SK-N-SH treated with all-trans-retinoic acid at 6 μM for 48 hours (cell line): ENCODE data around the gene SPDYE3.
"Not testable (repeated sequence)": the region's sequence is repeated elsewhere in the genome, so short reads cannot be mapped to it uniquely, and the experiment has no call there.

Experiments
- ATAC-seq: fragments of 200-7000 bp; cut with Tn5 transposase; 3 replicates; pipeline ENCODE4 v1.9.1; 2020; ENCODE audit warnings: mild to moderate bottlenecking, moderate library complexity
- CREB5 ChIP-seq: fragments of 250-450 bp; sonication (Bioruptor Pico); IDR thresholded peaks from 2 replicates; pipeline ENCODE4 v1.5.1; 2020; ENCODE audit warnings: low read depth, mild to moderate bottlenecking, moderate library complexity
- CSDC2 ChIP-seq: fragments of 250-450 bp; sonication (Bioruptor Pico); IDR thresholded peaks from 2 replicates; pipeline ENCODE4 v1.5.0; 2020; ENCODE audit warnings: mild to moderate bottlenecking, moderate library complexity
- CSRNP3 ChIP-seq: fragments of 250-450 bp; sonication (Bioruptor Pico); IDR thresholded peaks from 2 replicates; pipeline ENCODE4 v1.5.1; 2021; ENCODE audit warnings: mild to moderate bottlenecking, moderate library complexity
- ESRRG ChIP-seq: fragments of 250-450 bp; sonication (Bioruptor Pico); IDR thresholded peaks from 2 replicates; pipeline ENCODE4 v1.6.1; 2021; ENCODE audit warnings: mild to moderate bottlenecking
- GLIS3 ChIP-seq: fragments of 250-450 bp; sonication (Bioruptor Pico); IDR thresholded peaks from 2 replicates; pipeline ENCODE4 v1.5.0; 2020; ENCODE audit warnings: mild to moderate bottlenecking, moderate library complexity
- ISL1 ChIP-seq: fragments of 250-450 bp; sonication (Bioruptor Pico); IDR thresholded peaks from 2 replicates; pipeline ENCODE4 v2.1.2; 2022; ENCODE audit warnings: mild to moderate bottlenecking, moderate library complexity
- OSR1 ChIP-seq: fragments of 250-450 bp; sonication (Bioruptor Pico); IDR thresholded peaks from 2 replicates; pipeline ENCODE4 v1.8.0; 2022; ENCODE audit warnings: moderate library complexity, mild to moderate bottlenecking, inconsistent platforms
- PATZ1 ChIP-seq: fragments of 250-450 bp; sonication (Bioruptor Pico); IDR thresholded peaks from 2 replicates; pipeline ENCODE4 v1.8.0; 2020; ENCODE audit warnings: mild to moderate bottlenecking, moderate library complexity, borderline replicate concordance
- PPARA ChIP-seq: fragments of 250-450 bp; sonication (Bioruptor Pico); IDR thresholded peaks from 2 replicates; pipeline ENCODE4 v1.5.0; 2020; ENCODE audit warnings: mild to moderate bottlenecking, borderline replicate concordance
- RARB ChIP-seq: fragments of 250-450 bp; sonication (Bioruptor Pico); IDR thresholded peaks from 2 replicates; pipeline ENCODE4 v1.8.0; 2021; ENCODE audit warnings: mild to moderate bottlenecking, moderate library complexity
- SNAI2 ChIP-seq: fragments of 250-450 bp; sonication (Bioruptor Pico); IDR thresholded peaks from 2 replicates; pipeline ENCODE4 v1.5.0; 2020; ENCODE audit warnings: mild to moderate bottlenecking, moderate library complexity
- TCF4 ChIP-seq: fragments of 250-450 bp; sonication (Bioruptor Pico); IDR thresholded peaks from 2 replicates; pipeline ENCODE4 v1.8.0; 2021; ENCODE audit warnings: mild to moderate bottlenecking, moderate library complexity, borderline replicate concordance
- TOX ChIP-seq: fragments of 250-450 bp; sonication (Bioruptor Pico); IDR thresholded peaks from 2 replicates; pipeline ENCODE4 v1.8.0; 2021; ENCODE audit warnings: mild to moderate bottlenecking, moderate library complexity, borderline replicate concordance
- TSHZ2 ChIP-seq: fragments of 250-450 bp; sonication (Bioruptor Pico); IDR thresholded peaks from 2 replicates; pipeline ENCODE4 v1.5.0; 2020; ENCODE audit warnings: mild to moderate bottlenecking, moderate library complexity
- ZC3H10 ChIP-seq: fragments of 250-450 bp; sonication (Bioruptor Pico); IDR thresholded peaks from 2 replicates; pipeline ENCODE4 v1.5.1; 2021; ENCODE audit warnings: mild to moderate bottlenecking, moderate library complexity
- ZFP3 ChIP-seq: fragments of 250-450 bp; sonication (Bioruptor Pico); IDR thresholded peaks from 2 replicates; pipeline ENCODE4 v1.5.0; 2020; ENCODE audit warnings: mild to moderate bottlenecking, moderate library complexity
- ZFP30 ChIP-seq: fragments of 450-650 bp; formaldehyde crosslinking; IDR thresholded peaks from 2 replicates; pipeline ENCODE4 v1.5.0; 2022; ENCODE audit warnings: mild to moderate bottlenecking, moderate library complexity
- ZNF565 ChIP-seq: fragments of 450-650 bp; formaldehyde crosslinking; conservative IDR thresholded peaks from 2 replicates; pipeline ENCODE4 v1.5.0; 2020; ENCODE audit warnings: low read depth, mild to moderate bottlenecking, moderate library complexity
- ZNF70 ChIP-seq: fragments of 450-650 bp; formaldehyde crosslinking; IDR thresholded peaks from 2 replicates; pipeline ENCODE4 v1.5.0; 2020; ENCODE audit warnings: mild to moderate bottlenecking, moderate library complexity
- ZNF8 ChIP-seq: fragments of 450-650 bp; formaldehyde crosslinking; IDR thresholded peaks from 2 replicates; pipeline ENCODE4 v1.5.0; 2020; ENCODE audit warnings: mild to moderate bottlenecking, moderate library complexity

The SPDYE3 gene

GRCh38 chr7:100351657-100352058 lies 44.2 kb downstream of the SPDYE3 start:
- no peak for TF ChIP-seq CREB5 (CRISPR knock-in tag)
- TF ChIP-seq ZNF70 (CRISPR knock-in tag): no peak
- TF ChIP-seq ZFP3 (CRISPR knock-in tag): no peak
- TF ChIP-seq GLIS3: no peak
- no peak for ATAC-seq

GRCh38 chr7:100352230-100352781 lies 44.8 kb downstream of the SPDYE3 start:
- not testable (repeated sequence) for ATAC-seq

- TF ChIP-seq ESRRG (CRISPR knock-in tag) (no peak), ZNF8 (CRISPR knock-in tag) (no peak), CSDC2 (CRISPR knock-in tag) (no peak), ISL1 (CRISPR knock-in tag) (no peak), CSRNP3 (CRISPR knock-in tag) (no peak), GLIS3 (no peak), PATZ1 (CRISPR knock-in tag) (no peak), ZFP3 (CRISPR knock-in tag) (no peak), CREB5 (CRISPR knock-in tag) (no peak), ZC3H10 (CRISPR knock-in tag) (no peak), TCF4 (CRISPR knock-in tag) (no peak), ZFP30 (CRISPR knock-in tag) (no peak), TSHZ2 (CRISPR knock-in tag) (no peak), ZNF565 (no peak), SNAI2 (CRISPR knock-in tag) (no peak), ZNF70 (CRISPR knock-in tag) (no peak), TOX (CRISPR knock-in tag) (no peak), OSR1 (no peak), RARB (no peak), PPARA (no peak)
- no peak; the same call in 2 of the 3 replicates for ATAC-seq
Measured at GRCh38 chr7:100352984-100353684, 45.6 kb downstream of the SPDYE3 start.
